NCI-H187 treated with DMSO at 0.1 percent for 48 hours (cell line): Measurements from ENCODE around the gene UST.
A peak's percentile ranks its signal among the peaks of the same experiment; 100 is the strongest.

Source experiments
- DNase-seq: peaks from one replicate; lab custom pipeline; 2025; lab: John Stamatoyannopoulos, UW

Gene UST, protein sequence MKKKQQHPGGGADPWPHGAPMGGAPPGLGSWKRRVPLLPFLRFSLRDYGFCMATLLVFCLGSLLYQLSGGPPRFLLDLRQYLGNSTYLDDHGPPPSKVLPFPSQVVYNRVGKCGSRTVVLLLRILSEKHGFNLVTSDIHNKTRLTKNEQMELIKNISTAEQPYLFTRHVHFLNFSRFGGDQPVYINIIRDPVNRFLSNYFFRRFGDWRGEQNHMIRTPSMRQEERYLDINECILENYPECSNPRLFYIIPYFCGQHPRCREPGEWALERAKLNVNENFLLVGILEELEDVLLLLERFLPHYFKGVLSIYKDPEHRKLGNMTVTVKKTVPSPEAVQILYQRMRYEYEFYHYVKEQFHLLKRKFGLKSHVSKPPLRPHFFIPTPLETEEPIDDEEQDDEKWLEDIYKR

DNA sequence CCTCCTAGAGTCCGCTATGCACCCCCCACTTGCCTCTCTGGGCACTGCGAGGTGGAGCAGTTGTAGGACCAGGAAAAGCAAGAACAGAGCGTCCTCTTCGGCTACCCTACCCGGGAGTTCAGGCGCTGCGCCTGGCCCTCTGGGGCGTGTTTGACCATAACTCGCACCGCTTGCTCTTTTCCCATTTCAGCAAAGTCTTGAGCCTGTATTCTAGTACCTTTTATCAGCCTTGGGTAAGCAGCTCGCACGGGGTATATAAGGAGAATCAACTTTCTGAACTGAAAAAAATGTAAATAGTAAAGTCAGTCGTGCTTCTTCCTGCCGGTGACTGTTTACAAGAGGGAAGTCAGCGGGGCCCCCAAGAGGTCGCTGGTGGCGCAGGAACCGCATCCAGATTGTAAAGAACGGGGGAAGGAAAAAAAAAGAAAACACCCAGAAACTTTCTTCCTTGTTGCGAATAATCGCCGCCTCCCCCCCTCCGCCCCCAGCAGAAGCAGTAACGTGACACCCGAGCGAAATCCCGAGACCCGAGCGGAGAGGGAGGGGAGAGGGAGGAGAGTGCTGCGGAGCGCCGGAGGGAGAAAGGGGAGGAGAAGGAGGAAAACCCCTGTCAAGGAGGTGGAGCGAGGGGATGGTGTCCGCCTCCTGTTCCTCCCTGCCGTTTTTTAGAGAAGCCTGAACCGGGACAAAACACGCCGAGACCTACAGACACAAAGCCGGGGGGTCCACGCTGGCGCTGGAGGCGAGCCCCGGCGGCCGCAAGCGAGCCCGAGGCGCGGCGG lies at the start of gene UST:
TSS of gene UST (plus strand) at position 668 of the 782 bp plus-strand sequence. CDS start 401 bp downstream, outside the sequence.
- peak; percentile 15 for DNase-seq

DNA sequence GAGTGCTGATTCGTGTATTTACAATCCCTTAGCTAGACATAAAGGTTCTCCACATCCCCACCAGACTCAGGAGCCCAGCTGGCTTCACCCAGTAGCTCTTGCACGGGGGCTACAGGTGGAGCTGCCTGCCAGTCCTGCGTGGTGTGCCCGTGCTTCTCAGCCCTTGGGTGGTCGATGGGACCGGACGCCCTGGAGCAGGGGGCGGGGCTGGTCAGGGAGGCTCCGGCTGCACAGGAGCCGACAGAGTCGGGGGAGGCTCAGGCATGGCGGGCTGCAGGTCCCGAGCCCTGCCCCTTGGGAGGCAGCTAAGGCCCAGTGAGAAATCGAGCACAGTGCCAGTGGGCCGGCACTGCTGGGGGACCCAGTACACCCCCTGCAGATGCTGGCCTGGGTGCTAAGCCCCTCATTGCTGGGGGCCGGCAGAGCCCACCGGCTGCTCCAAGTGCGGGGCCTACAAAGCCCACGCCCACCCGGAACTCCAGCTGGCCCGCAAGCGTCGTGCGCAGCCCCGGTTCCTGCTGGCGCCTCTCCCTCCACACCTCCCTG lies 48.9 kb upstream of the UST start:
- no peak for DNase-seq

DNA sequence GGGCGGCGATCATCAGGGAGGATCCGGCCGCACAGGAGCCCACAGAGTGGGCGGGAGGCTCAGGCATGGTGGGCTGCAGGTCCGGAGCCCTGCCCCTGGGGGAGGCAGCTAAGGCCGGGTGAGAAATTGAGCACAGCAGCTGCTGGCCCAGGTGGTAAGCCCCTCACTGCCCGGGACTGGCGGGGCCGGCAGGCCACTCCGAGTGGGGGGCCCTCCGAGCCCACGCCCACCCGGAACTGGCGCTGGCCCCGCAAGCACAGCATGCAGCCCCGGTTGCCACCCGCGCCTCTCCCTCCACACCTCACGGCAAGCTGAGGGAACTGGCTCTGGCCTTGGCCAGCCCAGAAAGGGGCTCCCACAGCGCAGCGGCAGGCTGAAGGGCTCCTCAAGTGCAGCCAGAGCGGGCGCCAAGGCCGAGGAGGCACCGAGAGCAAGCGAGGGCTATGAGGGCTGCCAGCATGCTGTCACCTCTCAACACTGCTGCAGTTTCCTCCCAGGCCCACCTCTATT lies 48.1 kb upstream of the UST start:
- DNase-seq = no peak

DNA sequence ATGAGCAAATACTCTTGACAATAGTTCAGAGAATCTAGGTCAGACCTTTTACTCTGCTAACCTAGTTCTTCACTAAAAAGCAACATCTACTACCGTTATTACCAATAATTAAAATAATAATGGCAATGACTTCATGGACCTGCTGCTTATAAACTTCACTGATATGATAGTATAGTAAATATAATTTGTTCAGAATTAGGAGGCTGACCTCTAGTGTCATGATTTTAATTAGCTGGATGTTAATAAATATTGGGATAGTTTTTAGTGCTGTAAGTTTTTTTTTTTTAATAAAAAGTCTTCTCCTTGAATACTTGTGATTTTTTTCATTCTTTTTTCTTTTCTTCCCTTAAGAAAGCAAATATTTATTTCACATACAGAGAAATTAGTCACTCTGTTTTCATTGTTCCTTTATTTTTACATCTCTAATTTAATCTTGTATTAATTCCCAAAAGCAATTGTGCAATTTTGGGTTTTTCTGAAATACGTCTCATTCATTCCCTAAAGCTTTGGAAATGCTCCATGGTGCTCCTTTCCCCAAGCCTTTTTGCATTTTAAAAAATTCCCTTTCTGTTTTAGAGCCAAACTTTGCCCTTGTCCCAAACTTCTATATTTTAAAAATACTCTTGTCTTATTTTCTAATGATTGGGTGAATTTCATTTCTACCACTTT lies 46.6 kb upstream of the UST start:
- no peak for DNase-seq

DNA sequence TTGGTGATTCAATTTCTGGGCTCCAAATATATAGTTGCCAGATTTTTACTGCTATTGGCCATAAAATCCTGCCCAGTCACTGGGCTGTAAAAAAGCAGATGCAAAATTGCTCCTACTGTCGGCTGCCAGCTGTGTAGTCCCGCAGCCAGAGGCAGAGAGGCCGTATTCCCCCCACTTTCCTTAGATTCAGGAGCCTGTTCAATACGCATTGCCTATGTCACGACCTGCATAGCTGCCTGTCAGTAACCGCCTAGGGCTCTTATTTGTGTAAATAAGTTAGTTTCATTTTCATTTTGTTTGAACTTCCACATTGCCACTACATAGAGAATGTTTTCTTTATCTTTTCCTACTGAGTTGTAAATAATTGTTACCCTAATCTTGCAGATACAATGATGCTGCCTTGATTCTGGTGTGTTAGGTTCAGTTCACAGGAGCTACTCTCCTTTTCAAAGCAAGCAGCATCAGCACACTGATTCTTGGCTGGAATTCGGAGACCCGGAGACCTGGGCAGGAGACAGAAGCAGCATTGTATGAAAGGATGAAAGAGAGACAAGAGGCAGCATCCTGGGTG lies 46.0 kb upstream of the UST start:
- no peak for DNase-seq

DNA sequence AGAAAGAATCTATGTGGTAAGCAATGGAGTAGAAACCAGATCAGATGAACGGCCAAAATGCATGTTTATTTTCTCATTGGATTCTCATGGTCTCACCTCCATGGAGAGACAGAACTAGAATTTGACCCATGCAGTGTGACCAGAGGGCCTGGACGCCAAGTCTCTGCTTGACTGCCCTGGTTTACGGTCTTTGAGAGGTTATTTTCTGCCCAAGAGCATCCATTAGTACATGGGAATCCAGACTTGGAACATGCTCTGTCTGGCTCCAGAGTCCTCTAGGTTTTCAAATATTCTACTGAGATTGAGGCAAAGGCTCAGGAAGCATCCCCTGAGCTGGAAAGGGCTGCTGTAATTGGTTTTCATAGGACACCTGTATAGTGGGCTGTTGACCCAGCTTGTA lies 45.5 kb upstream of the UST start:
- no peak for DNase-seq

DNA sequence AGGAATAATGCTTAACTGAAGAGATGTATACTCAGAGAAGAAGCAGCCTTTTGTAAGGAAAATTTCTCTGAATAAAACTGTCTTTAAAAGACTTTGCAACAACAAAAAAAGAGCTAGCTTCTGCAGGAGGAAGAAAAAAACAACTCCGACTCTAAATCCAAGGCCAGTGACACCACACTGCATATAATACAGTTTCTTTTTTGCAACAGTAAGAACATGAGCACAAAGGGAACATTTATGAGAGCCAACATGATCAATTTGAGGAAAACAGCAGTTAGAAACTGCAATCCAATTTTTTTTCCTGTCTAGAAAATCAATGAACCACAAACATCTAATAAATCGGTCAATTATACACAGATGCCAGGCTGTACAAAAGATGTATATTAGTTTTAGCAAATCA lies 42.9 kb upstream of the UST start:
- no peak for DNase-seq

DNA sequence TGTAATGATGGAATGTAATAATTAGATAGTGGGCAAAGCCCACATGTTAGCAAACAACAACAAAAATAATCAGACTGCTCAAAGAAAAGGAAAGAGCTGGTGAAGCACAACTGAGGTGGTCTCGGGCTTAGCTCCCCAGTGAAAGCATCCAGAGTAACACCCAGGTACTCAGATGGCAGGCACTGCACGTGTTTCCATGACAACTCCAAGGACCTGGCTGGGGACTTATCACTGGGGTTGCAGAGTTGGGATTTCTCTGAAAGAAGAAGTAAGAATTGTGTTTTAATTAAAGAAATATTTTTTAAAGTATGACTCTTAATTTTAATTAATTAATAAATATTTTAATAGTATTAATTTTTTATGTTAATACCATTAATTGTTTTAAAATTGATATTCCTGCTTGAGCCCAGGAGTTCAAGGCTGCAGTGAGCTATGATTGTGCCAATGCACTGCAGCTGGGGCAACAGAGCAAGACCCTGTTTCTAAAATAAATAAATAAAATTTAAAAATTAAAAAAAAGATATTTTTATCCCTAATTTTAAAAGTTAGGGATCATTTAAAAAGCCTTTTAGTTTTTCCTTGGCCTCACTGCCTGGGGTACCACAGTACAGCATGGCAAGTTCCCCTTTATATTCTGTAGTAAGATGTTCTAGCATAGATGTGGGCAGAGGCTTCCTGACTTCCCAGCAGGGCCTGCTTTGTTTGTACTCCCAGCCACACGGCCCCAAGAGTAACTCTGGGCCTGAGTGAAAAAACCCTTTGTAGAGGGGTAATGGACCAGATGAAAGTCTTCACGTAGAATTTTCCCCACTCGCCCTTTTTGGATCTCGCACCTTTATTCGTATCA lies 42.2 kb upstream of the UST start:
- no peak for DNase-seq

DNA sequence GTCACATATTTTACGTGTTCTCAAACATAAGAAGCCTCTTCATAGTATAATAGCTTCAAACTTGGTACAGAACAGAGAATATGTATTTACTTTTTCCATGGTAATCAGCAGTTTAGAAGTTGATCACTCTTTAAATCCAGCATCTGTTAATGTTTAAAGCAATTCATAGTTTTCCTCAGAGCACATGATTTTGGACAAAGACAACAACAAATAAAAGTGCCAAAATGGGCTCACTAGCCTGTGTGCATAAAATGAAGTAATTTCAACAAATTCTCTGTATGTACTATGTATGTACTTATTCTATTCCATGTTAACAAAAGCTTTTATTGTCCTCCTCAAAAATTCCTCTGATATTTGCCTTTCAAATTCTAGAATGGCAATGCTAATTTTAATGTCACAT lies 38.1 kb upstream of the UST start:
- DNase-seq = no peak

DNA sequence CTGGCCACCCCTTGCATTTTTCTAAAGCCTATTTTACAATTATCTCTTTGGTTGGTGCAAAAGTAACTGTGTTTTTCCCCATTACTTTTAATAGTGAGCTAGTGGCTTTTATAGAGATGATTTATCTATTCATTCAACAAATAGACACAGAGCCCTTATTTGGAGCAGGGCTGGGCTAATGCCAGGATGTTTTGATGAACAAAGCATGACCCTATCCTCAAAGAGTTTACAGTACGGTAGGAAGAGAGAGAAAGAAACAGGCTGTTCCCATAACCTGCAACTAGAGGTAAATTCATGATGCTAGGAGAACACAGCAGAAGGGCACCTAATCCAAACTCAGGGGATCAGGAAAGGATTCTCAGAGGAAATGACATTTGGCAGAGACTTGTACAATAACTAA lies 37.3 kb upstream of the UST start:
- no peak for DNase-seq

DNA sequence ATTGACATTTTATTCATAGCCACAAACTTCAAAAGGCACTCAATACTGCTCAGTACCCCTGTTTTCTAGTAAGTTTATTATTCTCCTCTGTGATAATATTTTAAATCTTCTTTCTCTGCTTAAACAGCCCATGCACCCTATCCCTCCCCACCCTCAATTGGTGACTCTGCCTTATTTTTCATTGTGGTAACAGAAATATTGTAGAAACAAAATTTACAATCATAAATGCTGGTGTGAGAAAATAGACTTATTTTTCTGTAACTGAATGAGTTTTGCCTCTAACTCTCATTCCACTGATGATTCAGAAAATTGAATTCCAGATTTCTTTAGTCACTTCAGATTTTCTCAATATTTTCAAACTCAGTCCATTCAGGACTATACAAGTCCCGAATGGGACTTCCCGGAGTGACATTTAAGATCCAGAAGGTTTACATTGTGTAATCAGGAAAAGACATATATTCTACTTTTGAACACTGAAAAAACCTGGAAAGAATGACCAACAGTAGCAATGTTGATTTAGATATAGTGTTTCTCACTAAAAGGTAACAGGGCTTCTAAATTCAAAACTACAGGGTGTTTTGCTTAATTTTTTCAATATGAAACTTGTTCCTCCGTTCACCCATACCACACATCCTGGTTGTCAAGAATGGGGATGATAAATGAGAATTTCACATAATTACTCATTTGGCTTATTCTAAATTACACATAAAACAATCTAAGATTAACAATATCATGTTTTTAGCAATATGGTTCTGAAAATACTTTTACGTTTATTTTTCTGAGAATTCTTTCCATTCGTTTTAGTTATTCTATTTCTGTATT lies 34.8 kb upstream of the UST start:
- DNase-seq = no peak

DNA sequence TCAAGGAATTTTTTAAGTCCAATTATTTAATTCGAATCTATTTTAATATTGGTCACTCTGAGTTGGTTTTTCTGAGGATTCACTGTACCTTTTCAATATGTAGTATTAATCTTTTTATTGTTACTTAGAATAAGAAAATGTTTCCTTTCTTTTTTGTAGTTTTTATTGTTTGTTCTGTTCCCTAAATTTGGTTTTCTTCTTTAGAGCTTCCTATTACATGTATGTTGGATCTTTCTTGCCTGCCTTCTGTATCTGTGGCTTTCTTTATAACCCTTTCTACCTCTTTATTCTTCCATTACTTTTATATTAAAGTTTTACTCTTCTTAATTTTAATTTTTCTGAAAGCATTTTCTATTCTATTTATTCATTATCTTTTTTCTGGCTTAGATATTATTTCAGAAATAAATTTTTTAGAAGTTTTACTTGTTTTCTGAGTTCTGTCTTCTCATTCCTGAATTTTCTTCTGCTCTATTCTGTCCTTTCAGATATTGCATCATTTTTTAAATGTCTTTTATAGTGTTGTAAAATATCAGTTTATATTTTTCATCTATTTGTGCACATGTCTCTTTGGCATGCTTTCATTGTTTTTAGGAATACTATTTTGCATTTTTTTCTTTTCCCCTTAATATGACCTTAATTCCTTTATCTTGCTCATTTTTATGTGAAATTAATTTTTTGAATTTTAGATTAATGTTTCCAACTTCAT lies 33.6 kb upstream of the UST start:
- DNase-seq = no peak

DNA sequence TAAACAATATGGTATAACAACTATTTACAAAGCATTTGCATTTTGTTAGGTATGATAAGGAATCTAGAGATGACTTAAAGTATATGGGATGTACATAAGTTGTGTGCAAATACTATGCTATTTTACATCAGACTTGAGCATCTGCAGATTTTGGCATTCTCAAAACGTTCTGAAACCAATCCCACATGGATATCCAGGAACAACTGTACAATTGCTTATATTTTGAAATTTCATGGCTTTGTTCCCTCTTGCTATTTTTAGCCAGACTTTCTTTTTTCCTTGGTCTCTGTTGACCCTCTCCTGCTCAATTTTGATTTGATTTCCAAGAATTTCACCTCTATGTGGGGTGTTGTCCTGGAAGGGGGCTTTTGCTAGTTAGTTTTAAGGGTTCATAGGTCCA lies 32.9 kb upstream of the UST start:
- DNase-seq = no peak

DNA sequence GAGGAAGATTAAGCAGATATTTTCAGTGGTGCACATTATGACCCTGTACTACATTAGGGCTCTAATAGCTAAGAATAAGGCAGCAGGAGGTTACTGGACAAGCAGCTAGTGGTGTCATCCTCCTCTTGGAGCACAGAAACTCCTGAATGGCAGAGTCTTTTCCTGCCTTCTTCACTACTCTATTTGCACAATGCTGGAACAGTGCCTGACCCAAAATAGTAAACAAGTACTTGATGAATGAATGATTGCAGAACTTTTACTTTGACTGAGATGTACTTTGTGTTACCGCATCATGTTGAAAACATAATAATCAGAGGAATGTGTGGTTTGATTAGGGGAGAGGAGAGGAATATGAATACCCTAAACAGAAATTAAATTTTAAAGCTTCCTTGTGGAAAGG lies 30.0 kb upstream of the UST start:
- DNase-seq = no peak

DNA sequence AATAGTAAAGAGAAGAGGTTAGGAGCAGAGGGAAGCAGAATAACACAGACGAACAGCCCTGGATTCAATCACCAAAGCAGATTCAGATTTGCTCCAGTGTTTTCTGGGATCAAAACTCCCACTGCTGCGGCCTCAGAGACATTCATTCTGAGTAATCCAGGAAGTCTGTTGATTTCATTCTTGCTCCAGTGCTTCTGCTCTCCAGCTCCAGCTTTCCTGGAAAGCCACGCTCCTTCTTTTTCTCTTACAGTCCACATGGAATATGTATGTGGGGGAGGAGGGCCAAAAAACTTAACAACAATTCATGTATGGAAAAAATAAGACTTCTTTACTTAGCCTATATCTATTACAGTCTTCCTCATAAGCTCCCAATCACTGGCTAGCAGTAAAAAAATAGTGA lies 26.4 kb upstream of the UST start:
- DNase-seq = no peak

DNA sequence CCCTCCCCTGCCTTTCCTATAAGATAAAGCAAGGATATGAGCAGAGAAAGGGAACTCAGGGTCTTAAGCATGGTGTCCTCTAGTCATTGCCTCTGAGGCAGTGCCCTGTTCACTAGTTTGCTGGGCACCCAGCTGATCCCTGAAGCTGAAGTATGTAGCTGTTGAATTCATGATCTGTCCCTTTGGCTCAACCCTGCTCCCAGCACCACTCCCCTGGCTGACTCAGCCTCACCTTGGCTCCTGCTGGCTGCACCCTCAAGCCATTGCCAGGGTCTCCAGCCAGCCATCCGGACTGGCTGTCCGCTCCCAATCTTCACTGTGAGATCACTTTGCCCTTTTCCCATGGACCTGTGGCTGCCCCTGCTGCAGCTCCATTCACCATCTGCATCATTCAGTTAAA lies 25.9 kb upstream of the UST start:
- no peak for DNase-seq

DNA sequence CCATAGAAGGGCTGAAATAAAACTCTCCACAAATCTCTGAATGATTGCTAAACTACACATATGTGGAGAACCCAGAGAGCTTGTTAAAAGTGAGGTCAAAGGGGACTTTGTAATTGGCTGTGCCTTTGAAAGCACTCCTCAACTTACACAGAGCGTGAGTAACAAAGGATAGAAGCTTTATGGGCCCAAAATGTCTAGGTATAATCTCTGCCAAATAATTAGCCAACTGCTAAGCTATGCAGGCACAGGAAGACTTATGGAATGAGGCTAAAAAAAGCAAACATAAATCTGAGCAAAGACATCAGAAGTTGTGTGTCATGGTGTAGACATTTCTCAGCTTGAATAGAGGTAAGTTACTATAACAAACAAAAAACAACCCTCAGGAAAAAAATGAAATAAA lies 23.3 kb upstream of the UST start:
- DNase-seq = no peak

DNA sequence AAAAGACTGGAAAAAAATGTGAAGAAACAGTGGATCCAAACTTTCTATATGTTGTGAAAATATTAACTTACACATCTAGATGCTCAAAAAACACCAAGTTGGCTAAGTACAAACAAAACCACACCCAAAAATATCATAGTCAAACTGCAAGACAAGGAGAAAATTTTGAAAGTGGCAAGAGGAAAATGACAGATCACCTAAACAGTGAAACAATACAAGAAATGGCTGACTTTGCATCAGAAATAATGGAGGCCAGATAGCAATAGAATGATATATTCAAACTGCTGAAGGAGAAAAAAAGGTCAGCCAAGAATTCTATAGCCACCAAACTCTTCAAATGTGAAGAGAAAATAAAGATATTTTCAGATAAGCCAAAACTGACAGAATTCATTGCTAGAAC lies 22.4 kb upstream of the UST start:
- DNase-seq = no peak

DNA sequence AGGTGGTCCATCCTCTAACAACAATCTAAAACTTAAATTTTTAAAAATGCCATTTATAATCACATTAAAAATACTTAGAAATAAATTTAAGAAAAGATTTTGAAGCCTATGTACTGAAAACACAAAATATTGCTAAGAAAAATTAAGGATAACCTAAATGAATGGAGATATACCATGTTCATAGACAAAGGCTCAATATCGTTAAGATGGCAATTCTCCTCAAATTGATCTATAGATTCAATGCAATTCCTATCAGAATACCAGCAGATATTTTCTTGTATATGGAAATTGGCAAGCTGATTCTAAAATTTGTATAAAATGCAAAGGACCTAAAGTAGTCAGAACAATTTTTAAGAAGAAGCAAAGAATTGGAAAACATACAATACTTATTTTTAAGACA lies 19.7 kb upstream of the UST start:
- DNase-seq = no peak

DNA sequence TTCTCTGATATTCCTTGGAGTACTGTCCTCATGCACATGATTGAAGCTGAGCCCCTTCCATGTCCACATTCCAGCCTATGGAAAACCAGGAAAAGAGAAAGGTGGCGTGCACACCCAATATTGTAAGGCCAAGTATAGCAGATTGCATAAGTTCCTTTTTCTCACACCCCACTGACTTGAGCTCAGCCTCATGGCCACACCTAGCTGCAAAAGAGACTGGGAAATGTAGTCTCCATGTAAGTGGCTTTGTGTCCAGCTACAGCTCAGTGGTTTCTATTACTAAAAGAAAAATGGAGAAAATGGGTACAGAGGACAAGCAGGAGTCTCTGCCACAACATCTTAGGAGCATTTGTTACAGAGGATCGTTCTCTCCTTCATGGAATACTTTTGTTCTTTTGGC lies 10.8 kb upstream of the UST start:
- DNase-seq = no peak
